DMS 273 treated with DMSO at 0.1 percent for 48 hours (cell line): ENCODE measurements around the gene USP28.
A peak's percentile ranks its signal among the peaks of the same experiment; 100 is the strongest.
"Not testable (repeated sequence)": the region's sequence is repeated elsewhere in the genome, so short reads cannot be mapped to it uniquely, and the experiment has no call there.

ENCODE experiments used
- DNase-seq: peaks from one replicate; lab custom pipeline; 2025; lab: John Stamatoyannopoulos, UW

Gene USP28

GRCh38 chr11:113773416-113774173 lies 101.8 kb downstream of the USP28 start, which contains the start of gene ZW10:
TSS of gene ZW10 (minus strand) at chr11:113773692. CDS start at chr11:113773666, 26 bp downstream.
- DNase-seq: peak; percentile 85

GRCh38 chr11:113773092-113773415 lies 102.3 kb downstream of the USP28 start:
- no peak for DNase-seq

- no peak for DNase-seq
Observed at GRCh38 chr11:113771964-113772363, 103.4 kb downstream of the USP28 start.

- DNase-seq: no peak
Observed at GRCh38 chr11:113764527-113765219, 110.7 kb downstream of the USP28 start.

GRCh38 chr11:113763040-113763439 lies 112.3 kb downstream of the USP28 start:
- DNase-seq: not testable (repeated sequence)

- no peak for DNase-seq
Observed at GRCh38 chr11:113760241-113760640, 115.1 kb downstream of the USP28 start.

- DNase-seq: no peak
Observed at GRCh38 chr11:113752932-113753331, 122.4 kb downstream of the USP28 start.
